ENCODE measurements around the gene MFSD8.

The MFSD8 gene

GRCh38 chr4:127896528-127896927 is 68.4 kb downstream of the MFSD8 start:
- no peaks in the 10 kb centered on the region for H3K4me1 Mint-ChIP-seq
- no peak overlapping the region for H3K27ac Mint-ChIP-seq
- H3K27me3 Mint-ChIP-seq: no peaks in the 10 kb centered on the region
- H3K36me3 Mint-ChIP-seq: peaks cover 6% of the 10 kb centered on the region
- H3K4me3 Mint-ChIP-seq: no peak overlapping the region
- peaks cover 5% of the 10 kb centered on the region for H3K9me3 Mint-ChIP-seq
- ATAC-seq: no peak

- H3K27ac Mint-ChIP-seq: no peak overlapping the region
- H3K9me3 Mint-ChIP-seq: peaks cover 5% of the 10 kb centered on the region
- no peak overlapping the region for H3K4me3 Mint-ChIP-seq
- no peaks in the 10 kb centered on the region for H3K4me1 Mint-ChIP-seq
- no peaks in the 10 kb centered on the region for H3K27me3 Mint-ChIP-seq
- H3K36me3 Mint-ChIP-seq: peaks cover 6% of the 10 kb centered on the region
- ATAC-seq: no peak
These were observed 68.9 kb downstream of the MFSD8 start for GRCh38 chr4:127896069-127896468.

- no peak overlapping the region for H3K27ac Mint-ChIP-seq
- ATAC-seq: no peak
- H3K36me3 Mint-ChIP-seq: peaks cover 26% of the 10 kb centered on the region
- H3K9me3 Mint-ChIP-seq: no peaks in the 10 kb centered on the region
- no peaks in the 10 kb centered on the region for H3K27me3 Mint-ChIP-seq
- no peaks in the 10 kb centered on the region for H3K4me1 Mint-ChIP-seq
- no peak overlapping the region for H3K4me3 Mint-ChIP-seq
These were observed 75.1 kb downstream of the MFSD8 start for GRCh38 chr4:127889903-127890302.

- Mint-ChIP-seq H3K9me3 (no peaks in the 10 kb centered on the region), H3K27ac (no peak overlapping the region), H3K36me3 (peaks cover 20% of the 10 kb centered on the region), H3K4me3 (no peak overlapping the region), H3K4me1 (no peaks in the 10 kb centered on the region), H3K27me3 (no peaks in the 10 kb centered on the region)
- no peak for ATAC-seq
These were observed 76.4 kb downstream of the MFSD8 start for GRCh38 chr4:127888559-127888958.

- peak; percentile 14 for ATAC-seq
- Mint-ChIP-seq H3K27ac (peak overlapping the region; percentile 95), H3K4me3 (peak overlapping the region; percentile 98), H3K4me1 (peaks cover 17% of the 10 kb centered on the region), H3K9me3 (no peaks in the 10 kb centered on the region), H3K27me3 (no peaks in the 10 kb centered on the region), H3K36me3 (peaks cover 12% of the 10 kb centered on the region)
These were observed 83.5 kb downstream of the MFSD8 start for GRCh38 chr4:127881563-127881864.

GRCh38 chr4:127880763-127881562 is 84.0 kb downstream of the MFSD8 start, which contains the start of gene PLK4:
TSS of gene PLK4 (plus strand) at chr4:127880893. CDS start at chr4:127881135, 242 bp downstream.
- Mint-ChIP-seq H3K4me3 (peak within 1 kb of the TSS; percentile 98), H3K27me3 (no peaks in the 10 kb centered on the region), H3K4me1 (peaks cover 17% of the 10 kb centered on the region), H3K27ac (peak within 1 kb of the TSS; percentile 95), H3K9me3 (no peaks in the 10 kb centered on the region), H3K36me3 (peaks cover 6% of the 10 kb centered on the region)
- ATAC-seq: peak; percentile 99

- H3K9me3 Mint-ChIP-seq: no peaks in the 10 kb centered on the region
- H3K36me3 Mint-ChIP-seq: peaks cover 12% of the 10 kb centered on the region
- H3K4me3 Mint-ChIP-seq: no peak overlapping the region
- peaks cover 6% of the 10 kb centered on the region for H3K4me1 Mint-ChIP-seq
- no peak for ATAC-seq
- no peaks in the 10 kb centered on the region for H3K27me3 Mint-ChIP-seq
- H3K27ac Mint-ChIP-seq: no peak overlapping the region
These were observed 89.2 kb downstream of the MFSD8 start for GRCh38 chr4:127875791-127876190.

- H3K27me3 Mint-ChIP-seq: no peaks in the 10 kb centered on the region
- no peak overlapping the region for H3K27ac Mint-ChIP-seq
- peaks cover 12% of the 10 kb centered on the region for H3K36me3 Mint-ChIP-seq
- no peak for ATAC-seq
- H3K9me3 Mint-ChIP-seq: no peaks in the 10 kb centered on the region
- H3K4me1 Mint-ChIP-seq: no peaks in the 10 kb centered on the region
- no peak overlapping the region for H3K4me3 Mint-ChIP-seq
These were observed 94.3 kb downstream of the MFSD8 start for GRCh38 chr4:127870688-127871087.

GRCh38 chr4:127870281-127870680 is 94.7 kb downstream of the MFSD8 start:
- no peaks in the 10 kb centered on the region for H3K27me3 Mint-ChIP-seq
- peaks cover 8% of the 10 kb centered on the region for H3K36me3 Mint-ChIP-seq
- H3K9me3 Mint-ChIP-seq: no peaks in the 10 kb centered on the region
- H3K4me3 Mint-ChIP-seq: no peak overlapping the region
- no peak overlapping the region for H3K27ac Mint-ChIP-seq
- ATAC-seq: no peak
- no peaks in the 10 kb centered on the region for H3K4me1 Mint-ChIP-seq

- Mint-ChIP-seq H3K36me3 (no peaks in the 10 kb centered on the region), H3K4me1 (no peaks in the 10 kb centered on the region), H3K27ac (no peak overlapping the region), H3K9me3 (no peaks in the 10 kb centered on the region), H3K27me3 (no peaks in the 10 kb centered on the region), H3K4me3 (no peak overlapping the region)
- no peak for ATAC-seq
These were observed 96.8 kb downstream of the MFSD8 start for GRCh38 chr4:127868196-127868595.

Measured in stimulated activated memory B cell treated with anti-CD40 and anti-IgM and Interleukin-4, amounts not matched to agents 10 μg/mL and 1 μg/mL and 100 μg/mL, for 72 hours (primary cell).